Osteocyte (in vitro differentiated cells): ENCODE data around the gene SRPRB. TPM values are rescaled to one million over a fixed set of nuclear protein-coding genes. Genes with fewer than 3 reads are reported as not detected.

Experiments used
- DNase-seq: peaks from one replicate; pipeline ENCODE4 v3.0.0; 2021; ENCODE audit warnings: mixed read lengths; ENCODE audit not compliant: unreplicated experiment; ENCODE audit errors: extremely low spot score
- H3K27ac Mint-ChIP-seq: one replicate; pipeline ENCODE4 v1.8.0; 2021; ENCODE audit warnings: mild to moderate bottlenecking, mixed read lengths; ENCODE audit not compliant: unreplicated experiment
- H3K27me3 Mint-ChIP-seq: one replicate; pipeline ENCODE4 v1.8.0; 2021; ENCODE audit warnings: mixed read lengths; ENCODE audit not compliant: unreplicated experiment
- H3K36me3 Mint-ChIP-seq: one replicate; pipeline ENCODE4 v1.8.0; 2021; ENCODE audit warnings: mixed read lengths; ENCODE audit not compliant: unreplicated experiment
- H3K4me1 Mint-ChIP-seq: one replicate; pipeline ENCODE4 v1.8.0; 2021; ENCODE audit warnings: mixed read lengths; ENCODE audit not compliant: unreplicated experiment
- H3K4me3 Mint-ChIP-seq: one replicate; pipeline ENCODE4 v1.8.0; 2021; ENCODE audit warnings: mild to moderate bottlenecking, moderate library complexity, mixed read lengths; ENCODE audit not compliant: unreplicated experiment
- H3K9me3 Mint-ChIP-seq: one replicate; pipeline ENCODE4 v1.8.0; 2021; ENCODE audit warnings: mixed read lengths; ENCODE audit not compliant: unreplicated experiment
- CTCF ChIP-seq: fragments of 200-600 bp; sonication (generic); IDR thresholded peaks from 2 replicates; pipeline ENCODE4 v1.5.0; 2021; ENCODE audit warnings: antibody characterized with exemption, mild to moderate bottlenecking, moderate library complexity
- total RNA-seq: library from RNA; stranded (reverse); gene quantifications from 2 replicates; pipeline ENCODE4 v1.2.1, GENCODE V29; 2021

SRPRB gene
- total RNA-seq, 1 donor from 2014 or later: 84.7 TPM

- H3K27me3 Mint-ChIP-seq: no peaks in the 10 kb centered on the region
- H3K4me1 Mint-ChIP-seq: peaks cover 6% of the 10 kb centered on the region
- no peak for DNase-seq
- TF ChIP-seq CTCF: no peak
- no peak overlapping the region for H3K27ac Mint-ChIP-seq
- H3K36me3 Mint-ChIP-seq: peaks cover 50% of the 10 kb centered on the region
- H3K9me3 Mint-ChIP-seq: no peaks in the 10 kb centered on the region
- H3K4me3 Mint-ChIP-seq: no peak overlapping the region
These were observed 7.3 kb downstream of the SRPRB start for GRCh38 chr3:133812872-133813271.

- Mint-ChIP-seq H3K36me3 (peaks cover 49% of the 10 kb centered on the region), H3K4me1 (no peaks in the 10 kb centered on the region), H3K27me3 (no peaks in the 10 kb centered on the region), H3K9me3 (no peaks in the 10 kb centered on the region), H3K4me3 (no peak overlapping the region), H3K27ac (no peak overlapping the region)
- TF ChIP-seq CTCF: no peak
- no peak for DNase-seq
These were observed 9.8 kb downstream of the SRPRB start for GRCh38 chr3:133815386-133815785.

- H3K27me3 Mint-ChIP-seq: no peaks in the 10 kb centered on the region
- no peak for DNase-seq
- no peaks in the 10 kb centered on the region for H3K9me3 Mint-ChIP-seq
- H3K36me3 Mint-ChIP-seq: peaks cover 56% of the 10 kb centered on the region
- no peak for TF ChIP-seq CTCF
- no peak overlapping the region for H3K4me3 Mint-ChIP-seq
- H3K27ac Mint-ChIP-seq: no peak overlapping the region
- H3K4me1 Mint-ChIP-seq: no peaks in the 10 kb centered on the region
These were observed 14.5 kb downstream of the SRPRB start for GRCh38 chr3:133820129-133820528.

GRCh38 chr3:133820889-133821675 lies 15.5 kb downstream of the SRPRB start:
- Mint-ChIP-seq H3K4me3 (no peak overlapping the region), H3K27ac (no peak overlapping the region), H3K9me3 (no peaks in the 10 kb centered on the region), H3K27me3 (no peaks in the 10 kb centered on the region), H3K4me1 (no peaks in the 10 kb centered on the region), H3K36me3 (peaks cover 47% of the 10 kb centered on the region)
- TF ChIP-seq CTCF: no peak
- DNase-seq: no peak

DNA sequence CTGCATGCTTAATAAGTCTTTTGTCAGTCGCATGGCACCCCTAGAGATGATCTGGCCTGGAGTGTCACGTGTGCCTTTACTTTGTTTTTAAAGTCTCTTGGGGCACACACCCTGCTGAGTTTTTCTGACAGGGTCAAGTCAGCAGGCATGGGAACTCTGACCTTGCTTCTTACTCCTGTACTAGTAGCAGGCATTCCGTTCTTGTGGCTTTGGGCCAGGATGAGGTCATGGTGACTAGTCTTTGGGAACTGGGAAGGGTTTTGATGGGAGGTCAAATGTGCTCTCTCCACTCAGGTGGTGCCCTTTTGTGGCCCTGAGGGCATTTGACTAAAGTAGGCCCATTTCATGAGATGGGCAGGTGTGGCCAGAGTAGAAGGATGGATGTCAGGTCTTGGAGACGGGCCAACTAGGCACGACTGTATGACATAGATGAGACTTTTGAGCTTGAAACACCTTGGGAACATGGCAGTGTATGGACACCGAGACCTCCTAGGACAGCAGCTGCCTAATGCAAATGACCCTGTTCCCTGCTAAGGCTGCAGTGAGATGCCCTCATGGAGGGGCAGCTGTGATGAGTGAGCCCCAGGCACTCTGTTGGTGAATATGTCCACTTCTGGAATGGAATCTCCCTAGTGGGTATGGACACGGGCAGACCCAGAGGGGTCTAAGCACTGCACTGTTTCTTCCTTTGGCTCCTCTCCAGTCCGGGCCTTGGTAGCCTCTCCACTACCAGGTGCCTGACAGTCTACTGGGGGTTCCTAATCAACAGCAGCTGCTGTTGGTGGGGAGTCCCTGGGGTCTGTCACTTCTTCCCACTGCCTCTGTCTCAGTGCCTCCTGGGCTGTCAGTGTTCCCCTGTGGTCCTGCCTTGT lies 16.4 kb downstream of the SRPRB start:
- no peaks in the 10 kb centered on the region for H3K9me3 Mint-ChIP-seq
- H3K4me1 Mint-ChIP-seq: no peaks in the 10 kb centered on the region
- H3K27ac Mint-ChIP-seq: no peak overlapping the region
- H3K4me3 Mint-ChIP-seq: no peak overlapping the region
- peaks cover 48% of the 10 kb centered on the region for H3K36me3 Mint-ChIP-seq
- peak; percentile 73 for DNase-seq
- no peaks in the 10 kb centered on the region for H3K27me3 Mint-ChIP-seq
- peak; percentile 13 for TF ChIP-seq CTCF
